NCI-H128 (cell line): ENCODE measurements around the gene ZFC3H1.
A peak's percentile ranks its signal among the peaks of the same experiment; 100 is the strongest.
"Not testable (repeated sequence)": the region's sequence is repeated elsewhere in the genome, so short reads cannot be mapped to it uniquely, and the experiment has no call there.

Experiments
- DNase-seq: peaks from one replicate; lab custom pipeline; 2025; ENCODE audit not compliant: unreplicated experiment; lab: John Stamatoyannopoulos, UW

Gene ZFC3H1

GRCh38 chr12:71663561-71664410 lies at the start of gene ZFC3H1, which contains the start of gene THAP2:
Gene ZFC3H1, minus strand, starts transcription at chr12:71663848. Its CDS starts 238 bp downstream, at chr12:71663610.
Gene THAP2, plus strand, starts transcription at chr12:71664301. Its CDS starts 209 bp downstream, at chr12:71664510.
- DNase-seq, result peak; percentile 96

GRCh38 chr12:71710276-71711125 lies 46.9 kb upstream of the ZFC3H1 start:
- DNase-seq, result no peak

DNA sequence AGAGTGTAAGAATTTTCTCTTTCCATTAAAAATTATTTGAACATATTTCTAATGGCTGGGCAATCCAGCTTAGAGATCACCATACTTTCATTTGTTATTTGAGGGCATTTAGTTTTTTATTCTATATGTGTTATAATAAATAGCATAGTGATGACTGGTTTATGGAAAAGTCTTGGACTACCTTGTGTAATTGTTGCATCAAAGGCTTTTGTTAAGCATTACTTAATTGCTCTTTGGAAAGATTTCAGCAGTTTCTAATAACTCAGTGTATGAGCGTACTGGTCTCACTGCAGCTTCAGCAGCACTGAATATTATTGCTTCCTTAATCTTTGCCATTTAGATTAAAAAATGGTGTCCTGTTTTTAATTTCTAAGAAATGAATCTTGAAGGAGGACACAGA lies 45.0 kb upstream of the ZFC3H1 start:
- DNase-seq, result no peak

- DNase-seq, result no peak
Observed at GRCh38 chr12:71704920-71705319, 41.3 kb upstream of the ZFC3H1 start.

- no peak for DNase-seq
Observed at GRCh38 chr12:71703206-71703605, 39.6 kb upstream of the ZFC3H1 start.

DNA sequence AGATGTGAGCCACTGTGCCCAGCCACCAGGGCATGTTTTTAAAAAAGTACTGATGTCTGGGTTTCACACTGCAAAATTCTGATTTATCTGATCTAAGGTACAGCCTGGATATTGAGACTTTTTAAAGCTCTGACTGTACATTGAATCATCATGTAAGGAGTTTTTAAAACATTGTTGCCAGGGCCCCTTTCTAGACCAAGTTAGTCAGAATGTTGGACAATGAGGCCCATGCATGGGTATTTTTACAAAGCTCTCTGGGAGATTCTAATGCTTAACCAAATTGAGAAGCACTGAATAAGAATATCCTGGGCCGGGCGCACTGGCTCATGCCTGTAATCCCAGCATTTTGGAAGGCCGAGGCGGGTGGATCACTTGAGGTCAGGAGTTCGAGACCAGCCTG lies 38.9 kb upstream of the ZFC3H1 start:
- DNase-seq, result no peak

DNA sequence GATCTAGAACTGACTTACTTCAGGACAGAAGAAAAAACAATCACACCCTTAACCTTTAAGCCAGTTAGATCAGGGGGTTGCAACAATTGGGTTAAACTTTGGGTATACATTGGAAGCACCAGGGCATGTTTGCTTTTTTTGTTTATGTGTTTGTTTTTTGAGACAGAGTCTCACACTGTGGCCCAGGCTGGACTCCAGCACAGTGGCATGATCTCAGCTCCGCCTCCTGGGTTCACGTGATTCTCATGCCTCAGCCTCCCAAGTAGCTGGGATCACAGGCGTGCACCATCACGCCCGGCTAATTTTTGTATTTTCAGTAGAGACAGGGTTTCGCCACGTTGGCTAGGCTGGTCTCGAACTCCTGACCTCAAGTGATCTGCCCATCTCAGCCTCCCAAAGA lies 38.5 kb upstream of the ZFC3H1 start:
- not testable (repeated sequence) for DNase-seq

DNA sequence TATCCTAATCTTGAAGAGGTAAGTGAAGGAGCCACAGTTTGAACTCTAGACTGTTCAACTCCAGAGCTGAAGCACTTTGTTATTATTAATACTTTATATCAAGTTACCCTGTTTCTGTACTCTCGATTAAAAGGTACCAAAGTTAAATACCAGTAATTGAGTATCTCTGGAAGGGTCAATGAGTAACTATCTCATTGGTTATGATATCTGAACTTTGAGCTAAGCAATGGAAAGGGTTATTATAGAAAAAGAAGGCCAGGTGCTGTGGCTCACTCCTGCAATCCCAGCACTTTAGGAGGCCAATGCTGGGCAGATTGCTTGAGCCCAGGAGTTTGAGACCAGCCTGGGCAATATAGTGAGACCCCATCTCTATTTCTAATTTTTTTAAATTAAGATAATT lies 32.1 kb upstream of the ZFC3H1 start:
- DNase-seq, result no peak

GRCh38 chr12:71694099-71694820 lies 30.6 kb upstream of the ZFC3H1 start:
- no peak for DNase-seq

GRCh38 chr12:71693651-71694050 lies 30.0 kb upstream of the ZFC3H1 start:
- DNase-seq, result not testable (repeated sequence)

DNA sequence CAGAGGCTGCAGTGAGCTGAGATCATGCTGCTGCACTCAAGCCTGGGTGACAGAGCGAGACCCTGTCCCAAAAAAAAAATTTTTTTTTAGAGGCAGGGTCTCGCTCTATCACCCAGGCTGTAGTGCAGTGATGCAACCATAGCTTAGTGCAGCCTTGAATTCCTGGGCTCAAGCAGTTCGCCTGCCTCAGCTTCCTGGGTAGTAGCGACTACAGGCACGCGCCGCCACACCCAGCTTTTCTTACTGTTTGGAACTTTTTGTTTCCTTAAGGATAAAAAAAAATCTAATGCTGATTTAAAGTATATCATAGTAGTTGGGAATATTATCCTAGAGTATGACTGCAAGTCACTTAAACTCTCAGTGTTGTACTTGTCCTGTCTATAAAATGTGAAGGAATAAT lies 29.5 kb upstream of the ZFC3H1 start:
- DNase-seq, result no peak

- DNase-seq, result no peak
Observed at GRCh38 chr12:71691504-71692129, 28.0 kb upstream of the ZFC3H1 start.

DNA sequence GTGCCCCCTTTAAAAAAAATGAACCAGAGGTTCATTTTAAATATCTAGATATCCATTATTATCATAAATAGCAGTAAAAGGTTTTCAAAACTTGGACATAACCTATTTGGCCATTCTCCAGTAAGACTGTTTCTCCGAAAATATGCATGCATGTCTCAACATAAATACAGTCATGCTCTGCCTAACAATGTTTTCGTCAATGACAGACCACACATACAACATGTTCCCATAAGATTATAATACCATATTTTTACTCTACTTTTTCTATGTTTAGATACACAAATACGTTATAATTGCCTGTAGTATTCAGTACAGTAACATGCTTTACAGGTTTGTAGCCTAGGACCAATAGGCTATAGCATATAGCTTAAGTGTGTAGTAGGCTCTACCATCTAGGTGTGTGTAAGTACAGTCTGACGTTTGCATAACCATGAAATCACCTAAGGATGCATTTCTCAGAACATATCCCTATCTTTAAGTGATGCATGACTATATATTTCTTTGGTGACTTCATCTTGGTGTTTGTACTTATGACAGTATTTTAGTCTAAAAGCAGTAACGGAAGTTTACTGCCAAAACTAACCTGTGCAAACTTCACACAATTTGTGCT lies 25.4 kb upstream of the ZFC3H1 start:
- no peak for DNase-seq

DNA sequence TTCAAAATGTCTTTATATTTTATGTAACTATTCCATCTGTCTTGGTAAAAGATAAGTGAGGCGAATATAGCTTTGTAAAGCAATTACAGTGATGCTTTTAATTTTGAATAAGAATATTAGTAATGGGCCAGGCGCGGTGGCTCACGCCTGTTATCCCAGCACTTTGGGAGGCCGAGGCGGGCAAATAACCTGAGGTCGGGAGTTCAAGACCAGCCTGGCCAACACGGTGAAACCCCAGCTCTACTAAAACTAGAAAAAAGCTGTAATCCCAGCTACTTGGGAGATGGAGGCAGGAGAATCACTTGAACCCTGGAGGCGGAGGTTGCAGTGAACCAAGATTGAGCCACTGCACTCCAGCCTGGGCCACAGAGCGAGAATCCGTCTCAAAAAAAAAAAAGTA lies 23.5 kb upstream of the ZFC3H1 start:
- not testable (repeated sequence) for DNase-seq

- no peak for DNase-seq
Observed at GRCh38 chr12:71686658-71687025, 23.0 kb upstream of the ZFC3H1 start.

DNA sequence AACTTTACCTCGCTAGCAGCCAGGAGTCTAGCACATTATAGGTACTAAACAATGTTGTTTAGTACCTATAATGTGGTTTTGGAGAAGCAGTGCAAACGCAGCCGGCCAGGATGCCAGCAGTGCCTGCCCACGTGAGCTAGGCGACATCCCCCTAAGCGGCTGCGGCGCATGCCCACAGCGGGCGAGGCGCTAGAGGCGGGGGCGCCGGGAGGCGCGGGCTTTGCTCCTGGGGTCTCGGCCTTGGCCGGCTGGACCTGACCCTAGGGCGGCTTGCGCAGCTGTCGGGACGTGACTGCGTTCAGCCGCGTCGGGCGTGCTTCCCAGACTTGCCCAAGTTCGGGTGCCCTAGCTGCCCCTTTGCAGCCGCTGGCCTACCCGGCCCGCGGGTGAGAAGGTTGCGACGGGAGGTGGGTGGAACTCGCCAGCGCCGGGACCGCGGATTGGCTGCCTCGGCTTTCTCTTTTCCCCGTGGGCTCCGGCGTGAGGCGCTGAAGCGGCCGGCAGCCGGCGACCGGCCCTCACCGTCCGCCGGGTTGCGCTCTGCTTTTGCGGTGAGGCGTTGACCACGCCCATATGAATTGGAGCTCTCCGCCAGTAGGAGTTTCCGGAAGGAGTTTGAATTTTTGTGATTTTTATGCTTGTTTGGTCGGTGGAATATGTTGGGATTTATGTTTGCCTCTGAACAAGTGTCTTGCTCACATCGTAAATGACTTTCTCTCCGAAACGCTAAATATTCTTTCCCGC lies 22.4 kb upstream of the ZFC3H1 start, which contains the start of gene TMEM19:
TSS of gene TMEM19 (plus strand) at position 169 of the 744 bp plus-strand sequence. CDS start 599 bp downstream, outside the sequence.
- DNase-seq, result peak; percentile 81

DNA sequence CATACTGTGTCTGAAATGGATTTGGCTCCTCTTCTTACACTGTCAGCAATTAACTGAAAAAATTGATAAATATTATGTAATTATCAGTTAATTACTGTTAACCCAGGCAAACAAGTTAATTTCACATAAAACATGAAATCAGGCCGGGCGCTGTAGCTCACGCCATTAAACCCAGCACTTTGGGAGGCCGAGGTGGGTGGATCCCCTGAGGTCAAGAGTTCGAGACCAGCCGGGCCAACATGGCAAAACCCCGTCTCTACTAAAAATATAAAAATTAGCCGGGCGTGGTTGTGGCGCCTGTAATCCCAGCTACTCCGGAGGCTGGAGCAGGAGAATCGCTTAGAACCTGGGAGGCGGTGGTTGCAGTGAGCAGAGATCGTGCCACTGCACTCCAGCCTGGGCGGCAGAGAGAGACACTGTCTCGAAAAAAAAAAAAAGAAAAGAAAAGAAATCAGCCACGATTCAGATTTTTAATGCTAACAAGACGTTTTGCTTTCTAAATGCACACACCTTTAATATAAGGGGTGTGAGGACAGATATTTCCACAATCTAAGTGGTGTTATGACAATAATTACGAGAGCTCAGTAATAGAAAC lies 21.8 kb upstream of the ZFC3H1 start:
- no peak for DNase-seq

DNA sequence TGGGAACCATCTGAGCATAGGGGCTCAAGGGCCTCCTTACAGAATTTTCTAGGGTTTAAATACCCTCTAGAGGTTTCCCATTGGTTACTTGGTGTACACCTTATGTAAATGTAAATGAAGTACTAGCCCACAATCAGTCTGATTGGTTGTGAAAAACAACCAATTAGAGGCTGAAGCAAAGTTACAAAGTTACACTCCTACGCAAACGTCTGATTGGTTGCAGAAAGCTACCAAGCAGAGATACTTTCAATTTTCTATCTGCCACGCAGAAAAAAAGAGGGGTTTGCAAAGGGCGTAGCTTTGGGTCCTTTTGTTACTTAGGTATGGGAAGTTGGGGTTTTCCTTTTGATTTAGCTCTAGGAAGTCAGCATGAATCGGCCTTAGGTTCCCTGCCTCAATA lies 20.4 kb upstream of the ZFC3H1 start:
- DNase-seq, result no peak

- DNase-seq, result no peak
Observed at GRCh38 chr12:71683633-71684032, 20.0 kb upstream of the ZFC3H1 start.
